Endothelial cell of umbilical vein (primary cell): ENCODE data around the gene RAB4A. TPM values are rescaled to one million over a fixed set of nuclear protein-coding genes. Genes with fewer than 3 reads are reported as not detected.

Source experiments
- BruUV-seq: library from RNA; stranded (reverse); fragments of 400-500 nt; replicated peaks from 2 replicates; lab custom pipeline; 2021; lab: Mats Ljungman, UMichigan
- CTCF ChIA-PET: fragments of 300-600, 350-600 bp; sonication (Branson Sonifier 250); formaldehyde crosslinking; loops from one replicate; lab custom pipeline; 2021; ENCODE audit warnings: antibody characterized with exemption, inconsistent platforms; lab: Charles Lee
- POLR2A ChIA-PET: fragments of 300-600, 350-600 bp; sonication (Branson Sonifier 250); formaldehyde crosslinking; loops from one replicate; lab custom pipeline; 2021; ENCODE audit warnings: antibody characterized with exemption, inconsistent platforms; lab: Charles Lee
- DNase-seq: peaks from one replicate; pipeline ENCODE4 v3.0.0-alpha.2; 2011; ENCODE audit warnings: low read depth, low spot score
- FAIRE-seq: peaks from 2 replicates; lab custom pipeline; 2011; peaks lifted over from hg19 to GRCh38; lab: Jason Lieb, UNC
- H2AFZ ChIP-seq: 2 replicates; pipeline ENCODE4 v1.6.0; 2012; ENCODE audit warnings: low read depth, low read length, control low read depth, inconsistent platforms
- H3K27ac ChIP-seq: 2 replicates; pipeline ENCODE4 v1.5.1; 2011; ENCODE audit warnings: low read depth, mild to moderate bottlenecking, control low read depth, low read length, moderate library complexity; ENCODE audit not compliant: insufficient read depth
- H3K27me3 ChIP-seq, 2 experiments: 2 replicates each; pipeline versions ENCODE4 v1.6.0 to v1.6.1; 2011; ENCODE audit warnings: low read length in 2 of 2, mixed read lengths in 1 of 2; ENCODE audit not compliant: control insufficient read depth in 2 of 2, insufficient read depth in 2 of 2
- H3K36me3 ChIP-seq, 2 experiments: 2 replicates in 1 of 2; 3 replicates in 1 of 2; pipeline ENCODE4 v1.5.1; 2011; ENCODE audit warnings: low read length in 2 of 2, mild to moderate bottlenecking in 1 of 2, moderate library complexity in 1 of 2; ENCODE audit not compliant: control insufficient read depth in 2 of 2, insufficient read depth in 2 of 2; ENCODE audit errors: extremely low read depth in 1 of 2
- H3K4me1 ChIP-seq: 3 replicates; pipeline ENCODE4 v1.5.1; 2011; ENCODE audit warnings: mild to moderate bottlenecking, low read length; ENCODE audit not compliant: control insufficient read depth, insufficient read depth; ENCODE audit errors: extremely low read depth
- H3K4me2 ChIP-seq: 2 replicates; pipeline ENCODE4 v1.6.1; 2011; ENCODE audit warnings: low read length, control low read depth, mixed read lengths; ENCODE audit not compliant: insufficient read depth
- H3K4me3 ChIP-seq, 3 experiments: fragments of 200-600 bp in 1 of 3; sonication (generic), shearing (Covaris generic) in 1 of 3; replicated peaks in 1 of 3; 2 replicates each; pipeline ENCODE4 v1.5.1; 2011 to 2016; ENCODE audit warnings: control low read depth in 3 of 3, low read length in 3 of 3, mild to moderate bottlenecking in 2 of 3, inconsistent platforms in 1 of 3, low read depth in 1 of 3, moderate library complexity in 1 of 3; ENCODE audit not compliant: insufficient read depth in 1 of 3
- H3K79me2 ChIP-seq: 2 replicates; pipeline ENCODE4 v1.6.0; 2012; ENCODE audit warnings: low read length, inconsistent platforms; ENCODE audit not compliant: control insufficient read depth, insufficient read depth
- H3K9ac ChIP-seq: replicated peaks from 2 replicates; pipeline ENCODE3; 2011; ENCODE audit warnings: low read length, control low read depth; ENCODE audit not compliant: insufficient read depth; ENCODE audit errors: extremely low read depth
- H3K9me1 ChIP-seq: replicated peaks from 3 replicates; pipeline ENCODE4 v1.6.0; 2011; ENCODE audit warnings: mild to moderate bottlenecking, low read length; ENCODE audit not compliant: control insufficient read depth, insufficient read depth; ENCODE audit errors: extremely low read depth
- H3K9me3 ChIP-seq: replicated peaks from 2 replicates; pipeline ENCODE4 v1.5.1; 2012; ENCODE audit warnings: low read length, inconsistent platforms; ENCODE audit not compliant: control insufficient read depth, insufficient read depth
- H4K20me1 ChIP-seq: replicated peaks from 2 replicates; pipeline ENCODE3; 2011; ENCODE audit warnings: mild to moderate bottlenecking, low read length; ENCODE audit not compliant: control insufficient read depth, insufficient read depth; ENCODE audit errors: extremely low read depth
- EZH2 ChIP-seq: IDR thresholded peaks from 2 replicates; pipeline ENCODE4 v1.6.1; 2012; ENCODE audit warnings: borderline replicate concordance, low read depth, mild to moderate bottlenecking, moderate library complexity, low read length, inconsistent platforms; ENCODE audit not compliant: severe bottlenecking
- FOS ChIP-seq: IDR thresholded peaks from 2 replicates; pipeline ENCODE4 v1.6.1; 2011; ENCODE audit warnings: mild to moderate bottlenecking, low read length, moderate library complexity, borderline replicate concordance; ENCODE audit not compliant: insufficient read depth
- GATA2 ChIP-seq: IDR thresholded peaks from 2 replicates; pipeline ENCODE4 v1.7.0; 2011; ENCODE audit warnings: low read depth, mild to moderate bottlenecking, moderate library complexity, mixed read lengths, low read length; ENCODE audit not compliant: insufficient read length, insufficient read depth
- JUN ChIP-seq: IDR thresholded peaks from 2 replicates; pipeline ENCODE4 v1.6.1; 2011; ENCODE audit warnings: borderline replicate concordance, low read depth; ENCODE audit not compliant: insufficient read length, insufficient read depth
- MYC ChIP-seq: IDR thresholded peaks from one replicate; pipeline ENCODE4 v1.6.1; 2011; ENCODE audit warnings: mild to moderate bottlenecking, low read depth, low read length
- POLR2A ChIP-seq: IDR thresholded peaks from 2 replicates; pipeline ENCODE4 v1.6.1; 2012; ENCODE audit warnings: low read depth, mild to moderate bottlenecking, control low read depth, low read length
- POLR2AphosphoS5 ChIP-seq: IDR thresholded peaks from 2 replicates; pipeline ENCODE4 v1.6.1; 2012; ENCODE audit warnings: low read depth, mild to moderate bottlenecking, control low read depth, low read length, moderate library complexity; ENCODE audit not compliant: insufficient read depth
- dilution Hi-C: fragments of 300-500 bp; cut with MboI; formaldehyde crosslinking; loops from one replicate; pipeline ENCODE4 v1.15.0; 2019; ENCODE audit warnings: low sequenced_read_pairs; ENCODE audit not compliant: extremely low pct_ligation_motif_present
- intact Hi-C: fragments of 100-400 bp; cut with micrococcal nuclease; formaldehyde crosslinking; loops from one replicate; pipeline ENCODE4 v1.10.0; 2022
- polyA plus RNA-seq, 4 experiments: library from polyadenylated mRNA; depleted of rRNA in 3 of 4; stranded (reverse) in 3 of 4; unstranded in 1 of 4; fragments of >200 nt; gene quantifications; 2 replicates each; pipeline versions ENCODE4 v1.2.1 to v1.2.3, GENCODE V29; 2011 to 2012; ENCODE audit warnings: missing spikeins in 1 of 4
- total RNA-seq: library from RNA; stranded (reverse); gene quantifications from 2 replicates; pipeline ENCODE4 v1.2.3, GENCODE V29; 2021
- TF ChIP-seq, protein P1 (sequence below): IDR thresholded peaks from 2 replicates; pipeline ENCODE4 v1.6.1; 2011; ENCODE audit not compliant: insufficient read depth, insufficient read length
- TF ChIP-seq, protein P2 (sequence below), 2 donors: IDR thresholded peaks; 1 replicate in 1 of 2; 2 replicates in 1 of 2; pipeline ENCODE4 v1.5.1; 2011; ENCODE audit warnings: low read length in 2 of 2, mild to moderate bottlenecking in 2 of 2, moderate library complexity in 2 of 2, control low read depth in 1 of 2, inconsistent platforms in 1 of 2, low read depth in 1 of 2; ENCODE audit not compliant: insufficient read depth in 1 of 2; ENCODE audit errors: extremely low read depth in 1 of 2

RAB4A gene
- total and polyA plus RNA-seq, 2 donors (not counting 3 experiments of a cell fraction or from before 2014, with no cell fraction given) = 14.8 to 52.9 TPM

DNA sequence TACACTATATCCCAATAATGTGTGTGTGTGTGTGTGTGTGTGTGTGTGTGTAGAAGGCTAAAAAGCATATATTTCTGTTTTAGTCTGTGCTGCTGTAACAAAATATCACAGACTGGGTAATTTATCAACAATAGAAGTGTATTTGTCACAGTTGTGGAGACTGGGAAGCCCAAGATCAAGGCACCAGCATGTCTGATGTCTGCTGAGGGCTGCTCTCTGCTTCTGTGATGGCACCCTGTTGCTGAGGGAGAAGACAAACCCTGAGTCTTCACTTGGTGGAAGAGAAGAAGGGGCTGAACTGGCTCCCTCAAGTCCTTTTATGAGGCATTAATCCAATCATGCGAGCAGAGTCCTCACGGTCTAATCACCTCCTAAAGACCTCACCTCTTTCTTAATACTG is 23.0 kb upstream of the RAB4A start:
- ChIA-PET CTCF (no interaction called here), POLR2A (no interaction called here)
- H3K9ac ChIP-seq = no peak overlapping the region
- no peak overlapping the region for H3K4me2 ChIP-seq
- H3K27me3 ChIP-seq = peaks cover 0 to 2% of the 10 kb centered on the region in 2 experiments
- H3K36me3 ChIP-seq = no peaks in the 10 kb centered on the region
- H2AFZ ChIP-seq = no peak overlapping the region
- TF ChIP-seq, protein P1, sequence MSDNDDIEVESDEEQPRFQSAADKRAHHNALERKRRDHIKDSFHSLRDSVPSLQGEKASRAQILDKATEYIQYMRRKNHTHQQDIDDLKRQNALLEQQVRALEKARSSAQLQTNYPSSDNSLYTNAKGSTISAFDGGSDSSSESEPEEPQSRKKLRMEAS = no peak
- TF ChIP-seq POLR2A = no peak
- no peak for TF ChIP-seq JUN
- TF ChIP-seq FOS = no peak
- TF ChIP-seq EZH2 = no peak
- TF ChIP-seq POLR2AphosphoS5 = no peak
- TF ChIP-seq, protein P2, sequence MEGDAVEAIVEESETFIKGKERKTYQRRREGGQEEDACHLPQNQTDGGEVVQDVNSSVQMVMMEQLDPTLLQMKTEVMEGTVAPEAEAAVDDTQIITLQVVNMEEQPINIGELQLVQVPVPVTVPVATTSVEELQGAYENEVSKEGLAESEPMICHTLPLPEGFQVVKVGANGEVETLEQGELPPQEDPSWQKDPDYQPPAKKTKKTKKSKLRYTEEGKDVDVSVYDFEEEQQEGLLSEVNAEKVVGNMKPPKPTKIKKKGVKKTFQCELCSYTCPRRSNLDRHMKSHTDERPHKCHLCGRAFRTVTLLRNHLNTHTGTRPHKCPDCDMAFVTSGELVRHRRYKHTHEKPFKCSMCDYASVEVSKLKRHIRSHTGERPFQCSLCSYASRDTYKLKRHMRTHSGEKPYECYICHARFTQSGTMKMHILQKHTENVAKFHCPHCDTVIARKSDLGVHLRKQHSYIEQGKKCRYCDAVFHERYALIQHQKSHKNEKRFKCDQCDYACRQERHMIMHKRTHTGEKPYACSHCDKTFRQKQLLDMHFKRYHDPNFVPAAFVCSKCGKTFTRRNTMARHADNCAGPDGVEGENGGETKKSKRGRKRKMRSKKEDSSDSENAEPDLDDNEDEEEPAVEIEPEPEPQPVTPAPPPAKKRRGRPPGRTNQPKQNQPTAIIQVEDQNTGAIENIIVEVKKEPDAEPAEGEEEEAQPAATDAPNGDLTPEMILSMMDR (IDR thresholded peaks at IDR 0.05; ENCODE audit: extremely low read depth in 1 of 2, insufficient read depth in 1 of 2, low read depth in 1 of 2, low read length in 2 of 2) = no peak
- TF ChIP-seq GATA2 = no peak
- no peak for TF ChIP-seq MYC
- BruUV-seq = no TSS peak
- H3K27ac ChIP-seq = no peak overlapping the region
- H3K9me3 ChIP-seq = no peaks in the 10 kb centered on the region
- no peaks in the 10 kb centered on the region for H4K20me1 ChIP-seq
- H3K4me1 ChIP-seq = no peaks in the 10 kb centered on the region
- no peak overlapping the region for H3K4me3 ChIP-seq
- FAIRE-seq (no peak), DNase-seq (no peak)
- intact Hi-C loops (no loop called here), dilution Hi-C loops (no loop called here)
- no peaks in the 10 kb centered on the region for H3K9me1 ChIP-seq
- no peaks in the 10 kb centered on the region for H3K79me2 ChIP-seq
